GM12878 (cell line): Measurements from ENCODE around the gene DIP2B. TPM values are rescaled to one million over a fixed set of nuclear protein-coding genes. Genes with fewer than 3 reads are reported as not detected.
A peak's percentile ranks its signal among the peaks of the same experiment; 100 is the strongest.

ENCODE experiments used
- CREM ChIP-seq: IDR thresholded peaks from 2 replicates; pipeline ENCODE4 v1.6.1; 2014; ENCODE audit warnings: antibody characterized with exemption, low read depth
- RAD21 ChIP-seq: IDR thresholded peaks from 2 replicates; pipeline ENCODE4 v1.6.1; 2011; ENCODE audit warnings: mild to moderate bottlenecking, low read depth, low read length, moderate library complexity; ENCODE audit not compliant: insufficient read depth
- RELA ChIP-seq: fragments of 450-650 bp; IDR thresholded peaks from 2 replicates; pipeline ENCODE4 v1.8.0; 2014; ENCODE audit warnings: borderline replicate concordance; ENCODE audit not compliant: partially characterized antibody
- TAF1 ChIP-seq: IDR thresholded peaks from 2 replicates; pipeline ENCODE4 v1.6.1; 2011; ENCODE audit warnings: mild to moderate bottlenecking, low read depth, low read length, borderline replicate concordance
- ZBED1 ChIP-seq: IDR thresholded peaks from 2 replicates; pipeline ENCODE4 v1.6.1; 2016; ENCODE audit warnings: borderline replicate concordance
- ZNF217 ChIP-seq: fragments of 450-650 bp; IDR thresholded peaks from 2 replicates; pipeline ENCODE4 v1.6.1; 2017; ENCODE audit warnings: antibody characterized with exemption, mild to moderate bottlenecking
- polyA plus RNA-seq, 11 experiments: library from polyadenylated mRNA; depleted of rRNA in 4 of 11; unstranded in 6 of 11; stranded (reverse) in 5 of 11; fragments of >200 nt; fragmentation: Nextera tagmentation in 4 of 11; fragmentation: Illumina TruSeq in 1 of 11; extraction: Ambion mirVana in 4 of 11; extraction: Trizol in 1 of 11; gene quantifications; 1 replicate in 1 of 11; 2 replicates in 10 of 11; pipeline versions ENCODE4 v1.2.1 to v1.2.3, GENCODE V29; 2011 to 2016; ENCODE audit warnings: inconsistent platforms in 2 of 11, missing spikeins in 2 of 11, low read depth in 1 of 11
- total RNA-seq, 4 experiments: library from RNA; depleted of rRNA in 3 of 4; stranded (reverse); fragments of >200 nt in 3 of 4; fragmentation: Illumina TruSeq in 1 of 4; extraction: Trizol in 1 of 4; gene quantifications; 2 replicates each; pipeline versions ENCODE4 v1.2.1 to v1.2.3, GENCODE V29; 2013 to 2021
- TF ChIP-seq, protein P1 (sequence below): fragments of 450-650 bp; IDR thresholded peaks from 2 replicates; pipeline ENCODE4 v1.6.1; 2017; ENCODE audit warnings: low read depth, mild to moderate bottlenecking, moderate library complexity
- TF ChIP-seq, protein P2 (sequence below): fragments of 450-650 bp; IDR thresholded peaks from 2 replicates; pipeline ENCODE4 v1.6.1; 2016; ENCODE audit warnings: mild to moderate bottlenecking
- TF ChIP-seq, protein P3 (sequence below): IDR thresholded peaks from 2 replicates; pipeline ENCODE4 v1.6.1; 2012; ENCODE audit warnings: mild to moderate bottlenecking, low read depth, low read length
- TF ChIP-seq, protein P4 (sequence below): IDR thresholded peaks from 2 replicates; pipeline ENCODE4 v1.6.1; 2012; ENCODE audit warnings: low read length, inconsistent platforms
- TF ChIP-seq, protein P5 (sequence below): IDR thresholded peaks from 2 replicates; pipeline ENCODE4 v1.6.1; 2012; ENCODE audit warnings: low read depth, low read length, improper control_type of control experiment

The DIP2B gene
- total and polyA plus RNA-seq, 10 of the 15 experiments (the other 5 are each of a cell fraction or from before 2014, with no cell fraction given): 4.5 to 30.0 (median 18.6) TPM

DNA sequence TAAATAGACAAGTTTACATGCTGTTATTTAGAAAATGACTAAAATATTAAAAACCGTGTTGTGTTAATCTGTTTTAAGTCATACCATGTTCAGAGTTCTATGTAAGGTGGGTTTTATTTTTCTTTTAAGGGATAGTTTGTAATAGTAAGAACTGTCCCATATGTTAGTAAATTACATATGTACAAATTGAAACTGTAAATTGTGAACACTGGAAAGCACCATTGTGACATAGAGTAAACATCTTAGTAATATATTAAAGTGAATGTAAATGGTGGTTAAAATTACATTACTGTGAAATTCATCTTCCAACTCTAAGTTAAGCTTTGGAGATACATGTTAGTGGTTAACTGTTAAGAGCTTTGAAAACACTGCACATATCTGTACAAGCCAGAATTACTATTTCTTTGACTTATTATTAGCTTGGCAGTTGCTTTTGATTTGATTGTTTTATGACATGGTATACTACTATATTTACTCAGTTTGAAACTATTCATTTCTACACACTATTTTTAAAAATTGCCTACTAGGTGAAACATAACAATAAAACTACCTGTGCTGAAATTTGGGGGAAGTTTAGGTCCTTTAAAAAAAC is 27.4 kb upstream of the DIP2B start (continued):
- TF ChIP-seq, protein P1, sequence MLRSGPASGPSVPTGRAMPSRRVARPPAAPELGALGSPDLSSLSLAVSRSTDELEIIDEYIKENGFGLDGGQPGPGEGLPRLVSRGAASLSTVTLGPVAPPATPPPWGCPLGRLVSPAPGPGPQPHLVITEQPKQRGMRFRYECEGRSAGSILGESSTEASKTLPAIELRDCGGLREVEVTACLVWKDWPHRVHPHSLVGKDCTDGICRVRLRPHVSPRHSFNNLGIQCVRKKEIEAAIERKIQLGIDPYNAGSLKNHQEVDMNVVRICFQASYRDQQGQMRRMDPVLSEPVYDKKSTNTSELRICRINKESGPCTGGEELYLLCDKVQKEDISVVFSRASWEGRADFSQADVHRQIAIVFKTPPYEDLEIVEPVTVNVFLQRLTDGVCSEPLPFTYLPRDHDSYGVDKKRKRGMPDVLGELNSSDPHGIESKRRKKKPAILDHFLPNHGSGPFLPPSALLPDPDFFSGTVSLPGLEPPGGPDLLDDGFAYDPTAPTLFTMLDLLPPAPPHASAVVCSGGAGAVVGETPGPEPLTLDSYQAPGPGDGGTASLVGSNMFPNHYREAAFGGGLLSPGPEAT: peak; percentile 28; the same call in 1 of the 2 replicates
- TF ChIP-seq, protein P2, sequence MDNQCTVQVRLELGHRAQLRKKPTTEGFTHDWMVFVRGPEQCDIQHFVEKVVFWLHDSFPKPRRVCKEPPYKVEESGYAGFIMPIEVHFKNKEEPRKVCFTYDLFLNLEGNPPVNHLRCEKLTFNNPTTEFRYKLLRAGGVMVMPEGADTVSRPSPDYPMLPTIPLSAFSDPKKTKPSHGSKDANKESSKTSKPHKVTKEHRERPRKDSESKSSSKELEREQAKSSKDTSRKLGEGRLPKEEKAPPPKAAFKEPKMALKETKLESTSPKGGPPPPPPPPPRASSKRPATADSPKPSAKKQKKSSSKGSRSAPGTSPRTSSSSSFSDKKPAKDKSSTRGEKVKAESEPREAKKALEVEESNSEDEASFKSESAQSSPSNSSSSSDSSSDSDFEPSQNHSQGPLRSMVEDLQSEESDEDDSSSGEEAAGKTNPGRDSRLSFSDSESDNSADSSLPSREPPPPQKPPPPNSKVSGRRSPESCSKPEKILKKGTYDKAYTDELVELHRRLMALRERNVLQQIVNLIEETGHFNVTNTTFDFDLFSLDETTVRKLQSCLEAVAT: no peak
- TF ChIP-seq, protein P3, sequence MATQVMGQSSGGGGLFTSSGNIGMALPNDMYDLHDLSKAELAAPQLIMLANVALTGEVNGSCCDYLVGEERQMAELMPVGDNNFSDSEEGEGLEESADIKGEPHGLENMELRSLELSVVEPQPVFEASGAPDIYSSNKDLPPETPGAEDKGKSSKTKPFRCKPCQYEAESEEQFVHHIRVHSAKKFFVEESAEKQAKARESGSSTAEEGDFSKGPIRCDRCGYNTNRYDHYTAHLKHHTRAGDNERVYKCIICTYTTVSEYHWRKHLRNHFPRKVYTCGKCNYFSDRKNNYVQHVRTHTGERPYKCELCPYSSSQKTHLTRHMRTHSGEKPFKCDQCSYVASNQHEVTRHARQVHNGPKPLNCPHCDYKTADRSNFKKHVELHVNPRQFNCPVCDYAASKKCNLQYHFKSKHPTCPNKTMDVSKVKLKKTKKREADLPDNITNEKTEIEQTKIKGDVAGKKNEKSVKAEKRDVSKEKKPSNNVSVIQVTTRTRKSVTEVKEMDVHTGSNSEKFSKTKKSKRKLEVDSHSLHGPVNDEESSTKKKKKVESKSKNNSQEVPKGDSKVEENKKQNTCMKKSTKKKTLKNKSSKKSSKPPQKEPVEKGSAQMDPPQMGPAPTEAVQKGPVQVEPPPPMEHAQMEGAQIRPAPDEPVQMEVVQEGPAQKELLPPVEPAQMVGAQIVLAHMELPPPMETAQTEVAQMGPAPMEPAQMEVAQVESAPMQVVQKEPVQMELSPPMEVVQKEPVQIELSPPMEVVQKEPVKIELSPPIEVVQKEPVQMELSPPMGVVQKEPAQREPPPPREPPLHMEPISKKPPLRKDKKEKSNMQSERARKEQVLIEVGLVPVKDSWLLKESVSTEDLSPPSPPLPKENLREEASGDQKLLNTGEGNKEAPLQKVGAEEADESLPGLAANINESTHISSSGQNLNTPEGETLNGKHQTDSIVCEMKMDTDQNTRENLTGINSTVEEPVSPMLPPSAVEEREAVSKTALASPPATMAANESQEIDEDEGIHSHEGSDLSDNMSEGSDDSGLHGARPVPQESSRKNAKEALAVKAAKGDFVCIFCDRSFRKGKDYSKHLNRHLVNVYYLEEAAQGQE: no peak
- TF ChIP-seq ZBED1 (0 out of 2 replicates have a peak, but pooled peaks have one; percentile 27), TAF1 (no peak), ZNF217 (no peak), RAD21 (no peak), RELA (no peak), CREM (no peak)
- TF ChIP-seq, protein P4, sequence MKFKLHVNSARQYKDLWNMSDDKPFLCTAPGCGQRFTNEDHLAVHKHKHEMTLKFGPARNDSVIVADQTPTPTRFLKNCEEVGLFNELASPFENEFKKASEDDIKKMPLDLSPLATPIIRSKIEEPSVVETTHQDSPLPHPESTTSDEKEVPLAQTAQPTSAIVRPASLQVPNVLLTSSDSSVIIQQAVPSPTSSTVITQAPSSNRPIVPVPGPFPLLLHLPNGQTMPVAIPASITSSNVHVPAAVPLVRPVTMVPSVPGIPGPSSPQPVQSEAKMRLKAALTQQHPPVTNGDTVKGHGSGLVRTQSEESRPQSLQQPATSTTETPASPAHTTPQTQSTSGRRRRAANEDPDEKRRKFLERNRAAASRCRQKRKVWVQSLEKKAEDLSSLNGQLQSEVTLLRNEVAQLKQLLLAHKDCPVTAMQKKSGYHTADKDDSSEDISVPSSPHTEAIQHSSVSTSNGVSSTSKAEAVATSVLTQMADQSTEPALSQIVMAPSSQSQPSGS: 0 out of 2 replicates have a peak, but pooled peaks have one; percentile 19
- TF ChIP-seq, protein P5, sequence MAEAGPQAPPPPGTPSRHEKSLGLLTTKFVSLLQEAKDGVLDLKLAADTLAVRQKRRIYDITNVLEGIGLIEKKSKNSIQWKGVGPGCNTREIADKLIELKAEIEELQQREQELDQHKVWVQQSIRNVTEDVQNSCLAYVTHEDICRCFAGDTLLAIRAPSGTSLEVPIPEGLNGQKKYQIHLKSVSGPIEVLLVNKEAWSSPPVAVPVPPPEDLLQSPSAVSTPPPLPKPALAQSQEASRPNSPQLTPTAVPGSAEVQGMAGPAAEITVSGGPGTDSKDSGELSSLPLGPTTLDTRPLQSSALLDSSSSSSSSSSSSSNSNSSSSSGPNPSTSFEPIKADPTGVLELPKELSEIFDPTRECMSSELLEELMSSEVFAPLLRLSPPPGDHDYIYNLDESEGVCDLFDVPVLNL: no peak
- TF ChIP-seq, all 136 proteins: peak for 8
